ENCODE measurements around the gene PLXNB3.

GRCh38 chrX:153804100-153804595, 40.1 kb downstream of the PLXNB3 start:
- TF ChIP-seq CTCF (IDR thresholded peaks at IDR 0.05): no peak
- no peak for TF ChIP-seq ZFX (IDR thresholded peaks at IDR 0.05; ENCODE audit: borderline replicate concordance)

All from 22Rv1 (cell line).